ENCODE measurements around the gene VPS13A.
A peak's percentile ranks its signal among the peaks of the same experiment; 100 is the strongest.

Gene VPS13A

DNA sequence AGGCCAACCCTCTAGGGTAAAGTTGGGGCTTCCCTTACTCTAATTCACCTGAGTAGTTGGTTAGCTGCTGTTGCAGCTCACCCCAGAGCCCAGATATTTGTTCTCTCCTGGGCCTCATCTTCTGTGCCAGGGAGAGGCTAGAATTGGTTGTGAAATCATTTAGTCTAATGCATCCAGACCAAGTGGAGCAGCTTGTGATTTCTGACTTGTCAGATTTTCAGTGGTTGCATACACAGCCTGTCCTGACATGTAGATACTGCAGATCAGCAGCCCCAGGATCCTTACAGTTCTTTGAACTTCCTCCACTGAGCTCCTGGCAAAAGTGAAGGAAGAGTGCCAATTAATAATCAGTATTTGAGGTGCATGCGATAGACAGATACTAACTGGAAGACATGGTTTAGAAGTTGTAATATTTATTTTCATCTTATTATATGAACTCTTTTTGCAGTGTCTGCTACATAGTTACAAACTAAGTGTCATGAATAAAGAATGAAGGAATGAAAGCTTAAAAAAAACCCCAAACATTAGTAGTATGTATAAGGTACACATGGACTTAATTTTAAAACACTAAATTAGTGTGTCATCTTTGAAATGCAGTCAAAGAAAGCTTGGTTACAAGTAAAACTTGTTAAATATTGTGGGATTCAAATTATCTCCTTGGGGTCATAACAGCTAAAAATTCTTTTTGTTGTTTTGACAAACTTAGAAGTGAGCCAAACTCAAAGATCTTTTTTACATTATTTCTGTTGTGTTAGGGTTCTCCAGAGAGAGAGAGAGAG is 128.5 kb downstream of the VPS13A start:
- DNase-seq (ENCODE audit: low read depth) = peak; percentile 62
- Histone ChIP-seq H3K4me1 (ENCODE audit: control insufficient read depth, insufficient read depth, low read length) (peaks cover 24% of the 10 kb centered on the region), H3K27me3 (replicated peaks; ENCODE audit: control insufficient read depth, insufficient read depth, low read length) (no peaks in the 10 kb centered on the region), H3K9me3 (ENCODE audit: control insufficient read depth, low read length) (no peaks in the 10 kb centered on the region), H3K36me3 (ENCODE audit: control insufficient read depth, insufficient read depth, low read length, severe bottlenecking) (no peaks in the 10 kb centered on the region), H3K9ac (ENCODE audit: low read length) (peak overlapping the region; percentile 46), H3K4me3 (ENCODE audit: low read length) (no peak overlapping the region)

- H3K27me3 ChIP-seq (replicated peaks; ENCODE audit: control insufficient read depth, insufficient read depth, low read length) = no peaks in the 10 kb centered on the region
- no peak overlapping the region for H3K9ac ChIP-seq (ENCODE audit: low read length)
- no peak for DNase-seq (ENCODE audit: low read depth)
Measured at GRCh38 chr9:77307166-77307565, 129.8 kb downstream of the VPS13A start.

GRCh38 chr9:77316058-77316457 is 138.7 kb downstream of the VPS13A start:
- Histone ChIP-seq H3K4me3 (ENCODE audit: low read length) (no peak overlapping the region), H3K9me3 (ENCODE audit: control insufficient read depth, low read length) (no peaks in the 10 kb centered on the region), H3K4me1 (ENCODE audit: control insufficient read depth, insufficient read depth, low read length) (no peaks in the 10 kb centered on the region), H3K27me3 (replicated peaks; ENCODE audit: control insufficient read depth, insufficient read depth, low read length) (no peaks in the 10 kb centered on the region), H3K36me3 (ENCODE audit: control insufficient read depth, insufficient read depth, low read length, severe bottlenecking) (peaks cover 10% of the 10 kb centered on the region), H3K9ac (ENCODE audit: low read length) (no peak overlapping the region)
- no peak for DNase-seq (ENCODE audit: low read depth)

More at GRCh38 chr9:77307166-77307565, 129.8 kb downstream of the VPS13A start:
- H3K36me3 ChIP-seq (ENCODE audit: control insufficient read depth, insufficient read depth, low read length, severe bottlenecking) = no peaks in the 10 kb centered on the region
- H3K9me3 ChIP-seq (ENCODE audit: control insufficient read depth, low read length) = no peaks in the 10 kb centered on the region
- H3K4me3 ChIP-seq (ENCODE audit: low read length) = no peak overlapping the region
- H3K4me1 ChIP-seq (ENCODE audit: control insufficient read depth, insufficient read depth, low read length) = peaks cover 24% of the 10 kb centered on the region

- Histone ChIP-seq H3K36me3 (ENCODE audit: control insufficient read depth, insufficient read depth, low read length, severe bottlenecking) (peaks cover 10% of the 10 kb centered on the region), H3K4me3 (ENCODE audit: low read length) (no peak overlapping the region), H3K27me3 (replicated peaks; ENCODE audit: control insufficient read depth, insufficient read depth, low read length) (no peaks in the 10 kb centered on the region), H3K4me1 (ENCODE audit: control insufficient read depth, insufficient read depth, low read length) (no peaks in the 10 kb centered on the region), H3K9me3 (ENCODE audit: control insufficient read depth, low read length) (no peaks in the 10 kb centered on the region), H3K9ac (ENCODE audit: low read length) (no peak overlapping the region)
- DNase-seq (ENCODE audit: low read depth) = no peak
Measured at GRCh38 chr9:77325058-77325457, 147.7 kb downstream of the VPS13A start.

GRCh38 chr9:77328102-77328501 is 150.8 kb downstream of the VPS13A start:
- Histone ChIP-seq H3K36me3 (ENCODE audit: control insufficient read depth, insufficient read depth, low read length, severe bottlenecking) (peaks cover 15% of the 10 kb centered on the region), H3K9me3 (ENCODE audit: control insufficient read depth, low read length) (no peaks in the 10 kb centered on the region), H3K4me1 (ENCODE audit: control insufficient read depth, insufficient read depth, low read length) (no peaks in the 10 kb centered on the region), H3K9ac (ENCODE audit: low read length) (no peak overlapping the region), H3K4me3 (ENCODE audit: low read length) (no peak overlapping the region), H3K27me3 (replicated peaks; ENCODE audit: control insufficient read depth, insufficient read depth, low read length) (no peaks in the 10 kb centered on the region)
- no peak for DNase-seq (ENCODE audit: low read depth)

- no peak for DNase-seq (ENCODE audit: low read depth)
- no peaks in the 10 kb centered on the region for H3K9me3 ChIP-seq (ENCODE audit: control insufficient read depth, low read length)
- H3K4me3 ChIP-seq (ENCODE audit: low read length) = no peak overlapping the region
- no peaks in the 10 kb centered on the region for H3K4me1 ChIP-seq (ENCODE audit: control insufficient read depth, insufficient read depth, low read length)
- H3K36me3 ChIP-seq (ENCODE audit: control insufficient read depth, insufficient read depth, low read length, severe bottlenecking) = peaks cover 12% of the 10 kb centered on the region
- no peaks in the 10 kb centered on the region for H3K27me3 ChIP-seq (replicated peaks; ENCODE audit: control insufficient read depth, insufficient read depth, low read length)
- H3K9ac ChIP-seq (ENCODE audit: low read length) = no peak overlapping the region
Measured at GRCh38 chr9:77370064-77370463, 192.7 kb downstream of the VPS13A start.

DNA sequence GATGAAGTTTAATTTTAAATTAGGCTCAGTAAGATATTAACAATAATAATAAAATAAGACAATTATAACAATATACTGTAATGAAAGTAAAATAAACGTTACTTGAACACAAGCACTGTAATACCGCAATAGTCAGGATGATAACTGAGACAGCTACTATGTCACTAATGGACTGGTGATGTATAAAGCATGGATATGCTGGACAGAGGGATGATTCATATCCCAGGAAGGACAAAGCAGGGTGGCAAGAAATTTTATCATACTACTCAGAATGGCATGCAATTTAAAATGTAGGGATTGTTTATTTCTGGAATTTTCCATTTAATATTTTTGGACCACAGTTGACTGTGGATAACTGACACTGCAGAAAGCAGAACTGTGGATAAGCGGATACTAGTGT is 196.9 kb downstream of the VPS13A start:
- H3K9me3 ChIP-seq (ENCODE audit: control insufficient read depth, low read length) = no peaks in the 10 kb centered on the region
- peaks cover 13% of the 10 kb centered on the region for H3K4me1 ChIP-seq (ENCODE audit: control insufficient read depth, insufficient read depth, low read length)

GRCh38 chr9:77375956-77376532 is 198.7 kb downstream of the VPS13A start:
- Histone ChIP-seq H3K36me3 (ENCODE audit: control insufficient read depth, insufficient read depth, low read length, severe bottlenecking) (peaks cover 4% of the 10 kb centered on the region), H3K4me3 (ENCODE audit: low read length) (no peak overlapping the region), H3K4me1 (ENCODE audit: control insufficient read depth, insufficient read depth, low read length) (peaks cover 13% of the 10 kb centered on the region), H3K27me3 (replicated peaks; ENCODE audit: control insufficient read depth, insufficient read depth, low read length) (no peaks in the 10 kb centered on the region), H3K9ac (ENCODE audit: low read length) (no peak overlapping the region), H3K9me3 (ENCODE audit: control insufficient read depth, low read length) (no peaks in the 10 kb centered on the region)
- peak; percentile 51 for DNase-seq (ENCODE audit: low read depth)

More for the DNA sequence above, 196.9 kb downstream of the VPS13A start:
- Histone ChIP-seq H3K4me3 (ENCODE audit: low read length) (no peak overlapping the region), H3K36me3 (ENCODE audit: control insufficient read depth, insufficient read depth, low read length, severe bottlenecking) (peaks cover 12% of the 10 kb centered on the region), H3K27me3 (replicated peaks; ENCODE audit: control insufficient read depth, insufficient read depth, low read length) (no peaks in the 10 kb centered on the region), H3K9ac (ENCODE audit: low read length) (no peak overlapping the region)
- DNase-seq (ENCODE audit: low read depth) = peak; percentile 14

GRCh38 chr9:77384406-77384805 is 207.1 kb downstream of the VPS13A start:
- Histone ChIP-seq H3K4me1 (ENCODE audit: control insufficient read depth, insufficient read depth, low read length) (peaks cover 29% of the 10 kb centered on the region), H3K27me3 (replicated peaks; ENCODE audit: control insufficient read depth, insufficient read depth, low read length) (no peaks in the 10 kb centered on the region), H3K4me3 (ENCODE audit: low read length) (no peak overlapping the region), H3K9ac (ENCODE audit: low read length) (no peak overlapping the region), H3K36me3 (ENCODE audit: control insufficient read depth, insufficient read depth, low read length, severe bottlenecking) (no peaks in the 10 kb centered on the region), H3K9me3 (ENCODE audit: control insufficient read depth, low read length) (no peaks in the 10 kb centered on the region)
- peak; percentile 65 for DNase-seq (ENCODE audit: low read depth)

GRCh38 chr9:77386187-77386586 is 208.9 kb downstream of the VPS13A start:
- Histone ChIP-seq H3K4me1 (ENCODE audit: control insufficient read depth, insufficient read depth, low read length) (peaks cover 29% of the 10 kb centered on the region), H3K9me3 (ENCODE audit: control insufficient read depth, low read length) (no peaks in the 10 kb centered on the region), H3K36me3 (ENCODE audit: control insufficient read depth, insufficient read depth, low read length, severe bottlenecking) (peaks cover 3% of the 10 kb centered on the region), H3K4me3 (ENCODE audit: low read length) (no peak overlapping the region), H3K27me3 (replicated peaks; ENCODE audit: control insufficient read depth, insufficient read depth, low read length) (no peaks in the 10 kb centered on the region), H3K9ac (ENCODE audit: low read length) (no peak overlapping the region)
- DNase-seq (ENCODE audit: low read depth) = peak; percentile 44

DNA sequence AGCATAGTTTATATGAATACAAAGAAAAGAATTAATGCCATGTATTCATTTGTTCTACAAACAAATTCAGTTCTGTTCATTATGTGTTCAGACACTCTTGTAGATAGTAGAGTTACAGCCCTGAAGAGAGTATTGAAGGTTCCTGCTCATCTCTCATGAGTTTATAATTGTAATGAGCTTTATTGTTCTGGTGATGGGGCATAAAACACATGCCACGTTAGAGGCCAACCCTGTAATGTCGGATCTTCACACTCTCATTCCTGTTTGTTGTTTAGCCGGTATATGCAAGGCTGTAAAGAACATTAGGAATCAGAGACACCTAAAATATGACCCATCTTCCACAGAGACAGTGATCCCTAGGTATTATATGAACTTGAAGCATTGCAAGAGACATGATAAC is 214.5 kb downstream of the VPS13A start:
- H3K27me3 ChIP-seq (replicated peaks; ENCODE audit: control insufficient read depth, insufficient read depth, low read length) = no peaks in the 10 kb centered on the region
- H3K9me3 ChIP-seq (ENCODE audit: control insufficient read depth, low read length) = no peaks in the 10 kb centered on the region
- no peak overlapping the region for H3K9ac ChIP-seq (ENCODE audit: low read length)
- H3K36me3 ChIP-seq (ENCODE audit: control insufficient read depth, insufficient read depth, low read length, severe bottlenecking) = peaks cover 3% of the 10 kb centered on the region
- no peaks in the 10 kb centered on the region for H3K4me1 ChIP-seq (ENCODE audit: control insufficient read depth, insufficient read depth, low read length)
- H3K4me3 ChIP-seq (ENCODE audit: low read length) = no peak overlapping the region
- DNase-seq (ENCODE audit: low read depth) = no peak
